ENCODE data around the gene PIGL.
A peak's percentile ranks its signal among the peaks of the same experiment; 100 is the strongest.
"Not testable (repeated sequence)": the region's sequence is repeated elsewhere in the genome, so short reads cannot be mapped to it uniquely, and the experiment has no call there.

PIGL gene

GRCh38 chr17:16202554-16203500 lies 14.2 kb upstream of the PIGL start:
- H3K27ac ChIP-seq (ENCODE audit: low read depth, low read length) = peak overlapping the region; percentile 38
- H3K4me3 ChIP-seq (ENCODE audit: low read length) = peak overlapping the region; percentile 15
- not testable (repeated sequence) for H3K27me3 ChIP-seq (ENCODE audit: control insufficient read depth, insufficient read depth, low read length); H3K36me3 ChIP-seq (ENCODE audit: control insufficient read depth, insufficient read depth, low read length); H3K9ac ChIP-seq (ENCODE audit: low read length); H3K4me1 ChIP-seq (ENCODE audit: control insufficient read depth, insufficient read depth, low read length)

DNA sequence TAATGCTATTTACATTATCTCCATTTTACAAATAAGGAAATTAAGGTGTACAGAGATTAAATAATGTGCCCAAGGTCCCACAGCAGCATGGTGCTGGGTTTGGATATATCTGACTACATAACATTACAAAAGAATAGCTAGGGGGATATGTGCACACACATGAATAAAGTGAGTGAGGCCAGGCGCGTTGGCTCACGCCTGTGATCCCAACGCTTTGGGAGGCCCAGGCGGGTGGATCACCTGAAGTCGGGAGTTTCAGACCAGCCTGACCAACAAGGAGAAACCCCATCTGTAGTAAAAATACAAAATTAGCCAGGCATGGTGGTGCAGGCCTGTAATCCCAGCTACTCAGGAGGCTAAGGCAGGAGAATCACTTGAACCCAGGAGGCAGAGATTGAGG lies 12.2 kb upstream of the PIGL start:
- not testable (repeated sequence) for H3K4me3 ChIP-seq (ENCODE audit: low read length); H3K9ac ChIP-seq (ENCODE audit: low read length); H3K27me3 ChIP-seq (ENCODE audit: control insufficient read depth, insufficient read depth, low read length); H3K36me3 ChIP-seq (ENCODE audit: control insufficient read depth, insufficient read depth, low read length); H3K27ac ChIP-seq (ENCODE audit: low read depth, low read length); H3K4me1 ChIP-seq (ENCODE audit: control insufficient read depth, insufficient read depth, low read length)

GRCh38 chr17:16211590-16211989 lies 5.4 kb upstream of the PIGL start:
- Histone ChIP-seq H3K9ac (ENCODE audit: low read length) (no peak overlapping the region), H3K4me1 (ENCODE audit: control insufficient read depth, insufficient read depth, low read length) (peaks cover 8% of the 10 kb centered on the region), H3K27ac (ENCODE audit: low read depth, low read length) (no peak overlapping the region), H3K4me3 (ENCODE audit: low read length) (no peak overlapping the region), H3K27me3 (ENCODE audit: control insufficient read depth, insufficient read depth, low read length) (no peaks in the 10 kb centered on the region), H3K36me3 (ENCODE audit: control insufficient read depth, insufficient read depth, low read length) (no peaks in the 10 kb centered on the region)

DNA sequence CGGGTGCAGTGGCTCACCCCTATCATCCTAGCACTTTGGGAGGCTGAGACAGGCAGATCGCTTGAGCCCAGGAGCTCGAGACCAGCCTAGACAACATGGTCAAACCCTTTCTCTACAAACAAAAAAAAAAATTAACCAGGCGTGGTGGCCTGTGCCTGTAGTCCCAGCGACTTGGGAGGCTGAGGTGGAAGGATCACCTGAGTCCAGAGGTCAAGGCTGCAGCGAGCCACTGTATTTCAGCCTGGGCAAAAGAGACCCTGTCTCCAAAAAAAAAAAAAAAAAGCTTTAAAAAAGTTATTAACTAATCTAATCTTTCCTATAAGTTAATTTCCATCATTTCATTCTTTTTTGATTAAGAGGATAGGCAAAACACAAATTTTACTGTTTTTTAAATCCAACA lies 4.2 kb upstream of the PIGL start:
- no peak overlapping the region for H3K4me3 ChIP-seq (ENCODE audit: low read length)
- no peaks in the 10 kb centered on the region for H3K36me3 ChIP-seq (ENCODE audit: control insufficient read depth, insufficient read depth, low read length)
- H3K27me3 ChIP-seq (ENCODE audit: control insufficient read depth, insufficient read depth, low read length) = no peaks in the 10 kb centered on the region
- H3K4me1 ChIP-seq (ENCODE audit: control insufficient read depth, insufficient read depth, low read length) = peaks cover 8% of the 10 kb centered on the region
- no peak overlapping the region for H3K27ac ChIP-seq (ENCODE audit: low read depth, low read length)
- H3K9ac ChIP-seq (ENCODE audit: low read length) = no peak overlapping the region

DNA sequence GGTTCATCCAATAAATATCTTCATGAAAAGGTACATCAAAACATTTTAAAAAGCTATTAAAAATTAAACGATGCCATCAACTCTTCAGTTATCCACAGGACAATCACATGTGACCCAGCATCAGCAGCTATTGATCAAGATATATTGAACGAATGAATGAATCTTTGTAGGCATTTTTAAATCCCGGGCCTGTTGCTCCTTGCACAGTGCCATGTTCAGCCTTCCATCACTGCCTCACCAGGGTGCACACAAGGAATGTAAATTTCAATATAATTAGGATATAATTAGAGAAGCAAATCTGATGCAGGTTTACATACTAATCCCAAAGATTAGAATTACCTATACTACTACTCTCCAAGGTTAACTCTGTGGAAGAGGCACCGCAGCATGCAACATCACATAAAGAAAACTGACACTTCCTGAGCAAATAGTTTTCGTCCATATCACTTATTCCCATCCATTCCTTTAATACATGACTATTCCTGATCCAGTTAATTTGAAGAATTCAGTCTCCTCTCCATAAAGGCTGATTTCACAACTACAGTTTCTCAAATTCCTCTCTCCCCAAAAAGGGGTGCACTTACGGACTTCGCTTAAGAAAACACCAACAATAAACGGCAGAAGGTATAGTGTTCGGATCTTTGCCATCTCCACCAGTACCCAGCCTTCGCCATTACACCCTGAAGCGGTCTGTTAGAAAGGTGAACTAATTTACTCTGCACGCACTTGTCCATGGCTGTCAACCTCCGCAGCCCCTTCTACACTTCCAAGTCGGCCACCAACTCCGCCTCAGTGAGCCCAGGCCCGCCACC lies 2.6 kb upstream of the PIGL start:
- H3K36me3 ChIP-seq (ENCODE audit: control insufficient read depth, insufficient read depth, low read length) = no peaks in the 10 kb centered on the region
- peaks cover 8% of the 10 kb centered on the region for H3K4me1 ChIP-seq (ENCODE audit: control insufficient read depth, insufficient read depth, low read length)
- peak overlapping the region; percentile 80 for H3K9ac ChIP-seq (ENCODE audit: low read length)
- no peaks in the 10 kb centered on the region for H3K27me3 ChIP-seq (ENCODE audit: control insufficient read depth, insufficient read depth, low read length)
- H3K27ac ChIP-seq (ENCODE audit: low read depth, low read length) = peak overlapping the region; percentile 97
- peak overlapping the region; percentile 84 for H3K4me3 ChIP-seq (ENCODE audit: low read length)

DNA sequence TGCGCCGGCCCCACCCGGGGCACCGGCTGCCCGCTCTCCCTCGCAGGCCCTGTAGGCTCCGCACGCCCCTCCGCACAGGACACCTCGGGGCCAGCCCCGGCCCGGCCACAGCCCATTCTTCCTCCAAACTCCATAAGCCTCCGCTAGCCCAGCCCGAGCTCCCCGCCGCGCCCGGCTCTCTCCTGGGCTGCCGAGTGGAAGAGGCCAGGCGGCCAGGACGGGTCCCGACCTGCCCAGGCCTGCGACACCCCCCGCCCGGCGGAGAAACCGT lies 2.1 kb upstream of the PIGL start:
- Histone ChIP-seq H3K27me3 (ENCODE audit: control insufficient read depth, insufficient read depth, low read length) (no peaks in the 10 kb centered on the region), H3K4me1 (ENCODE audit: control insufficient read depth, insufficient read depth, low read length) (peaks cover 8% of the 10 kb centered on the region), H3K4me3 (ENCODE audit: low read length) (peak overlapping the region; percentile 84), H3K9ac (ENCODE audit: low read length) (peak overlapping the region; percentile 80), H3K36me3 (ENCODE audit: control insufficient read depth, insufficient read depth, low read length) (no peaks in the 10 kb centered on the region), H3K27ac (ENCODE audit: low read depth, low read length) (peak overlapping the region; percentile 97)

- Histone ChIP-seq H3K27me3 (ENCODE audit: control insufficient read depth, insufficient read depth, low read length) (no peaks in the 10 kb centered on the region), H3K4me3 (ENCODE audit: low read length) (peak within 1 kb of the TSS; percentile 84), H3K9ac (ENCODE audit: low read length) (peak within 1 kb of the TSS; percentile 80), H3K27ac (ENCODE audit: low read depth, low read length) (peak within 1 kb of the TSS; percentile 97), H3K36me3 (ENCODE audit: control insufficient read depth, insufficient read depth, low read length) (no peaks in the 10 kb centered on the region), H3K4me1 (ENCODE audit: control insufficient read depth, insufficient read depth, low read length) (peaks cover 8% of the 10 kb centered on the region)
These were observed 1.6 kb upstream of the PIGL start, which contains the start of gene NCOR1 for GRCh38 chr17:16215273-16215964. NCOR1 (minus strand) TSS chr17:16215534; CDS start chr17:16194569, 20,965 bp downstream.

GRCh38 chr17:16215965-16216316 lies 1.1 kb upstream of the PIGL start:
- Histone ChIP-seq H3K27ac (ENCODE audit: low read depth, low read length) (peak overlapping the region; percentile 97), H3K4me3 (ENCODE audit: low read length) (peak overlapping the region; percentile 84), H3K4me1 (ENCODE audit: control insufficient read depth, insufficient read depth, low read length) (peaks cover 8% of the 10 kb centered on the region)

GRCh38 chr17:16216341-16217001 lies 539 bp upstream of the PIGL start:
- not testable (repeated sequence) for H3K27me3 ChIP-seq (ENCODE audit: control insufficient read depth, insufficient read depth, low read length); H3K4me1 ChIP-seq (ENCODE audit: control insufficient read depth, insufficient read depth, low read length); H3K9ac ChIP-seq (ENCODE audit: low read length); H3K36me3 ChIP-seq (ENCODE audit: control insufficient read depth, insufficient read depth, low read length)
- peak overlapping the region; percentile 97 for H3K27ac ChIP-seq (ENCODE audit: low read depth, low read length)
- peak overlapping the region; percentile 99 for H3K4me3 ChIP-seq (ENCODE audit: low read length)

More at GRCh38 chr17:16215965-16216316, 1.1 kb upstream of the PIGL start:
- peak overlapping the region; percentile 66 for H3K9ac ChIP-seq (ENCODE audit: low read length)
- no peaks in the 10 kb centered on the region for H3K36me3 ChIP-seq (ENCODE audit: control insufficient read depth, insufficient read depth, low read length)
- H3K27me3 ChIP-seq (ENCODE audit: control insufficient read depth, insufficient read depth, low read length) = no peaks in the 10 kb centered on the region

DNA sequence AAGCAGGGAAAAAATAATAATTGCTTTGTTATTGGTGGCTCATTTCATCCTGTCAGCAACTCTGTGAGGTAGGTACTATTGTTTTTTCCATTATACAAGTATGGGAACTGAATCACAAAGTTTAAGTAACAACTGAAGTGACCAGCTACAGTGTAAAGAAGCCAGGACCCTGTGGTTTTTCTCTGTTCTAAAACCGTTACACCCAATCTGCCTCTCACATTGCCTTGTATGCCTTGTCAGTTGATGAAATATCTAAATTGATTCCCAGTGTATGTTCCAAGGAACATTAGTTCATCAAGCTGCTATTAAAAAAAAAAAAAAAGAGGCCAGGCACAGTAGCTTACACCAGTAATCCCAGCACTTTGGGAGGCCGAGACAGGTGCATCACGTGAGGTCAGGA lies 5.4 kb downstream of the PIGL start:
- no peak overlapping the region for H3K4me3 ChIP-seq (ENCODE audit: low read length)

DNA sequence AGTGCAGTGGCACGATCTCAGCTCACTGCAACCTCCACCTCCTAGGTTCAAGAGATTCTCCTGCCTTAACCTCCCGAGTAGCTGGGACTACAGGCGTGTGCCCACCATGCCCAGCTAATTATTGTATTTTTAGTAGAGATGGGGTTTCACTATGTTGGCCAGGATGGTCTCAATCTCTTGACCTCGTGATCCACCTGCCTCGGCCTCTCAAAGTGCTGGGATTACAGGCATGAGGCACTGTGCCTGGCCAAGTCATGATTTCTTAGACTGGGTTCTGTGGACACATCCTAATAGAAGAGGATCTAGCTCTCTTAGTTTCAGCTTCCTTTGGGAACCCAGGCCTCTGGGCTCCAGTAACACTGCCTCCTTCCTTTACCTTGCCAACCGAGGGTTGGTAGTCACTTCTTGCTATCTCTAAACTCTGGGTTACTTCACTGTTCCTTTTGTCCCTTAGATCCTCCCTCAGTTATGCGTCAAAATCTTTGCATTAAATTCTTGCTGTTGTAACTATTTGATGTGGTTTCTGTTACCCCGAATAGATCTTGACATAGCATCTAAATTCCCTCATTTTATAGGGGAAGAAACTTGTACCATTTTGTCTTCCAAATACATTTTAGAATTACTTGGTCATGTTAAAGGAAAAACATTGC lies 13.0 kb downstream of the PIGL start:
- not testable (repeated sequence) for H3K9ac ChIP-seq (ENCODE audit: low read length); H3K36me3 ChIP-seq (ENCODE audit: control insufficient read depth, insufficient read depth, low read length); H3K4me3 ChIP-seq (ENCODE audit: low read length); H3K27ac ChIP-seq (ENCODE audit: low read depth, low read length); H3K4me1 ChIP-seq (ENCODE audit: control insufficient read depth, insufficient read depth, low read length); H3K27me3 ChIP-seq (ENCODE audit: control insufficient read depth, insufficient read depth, low read length)

More for the DNA sequence above, 5.4 kb downstream of the PIGL start:
- Histone ChIP-seq H3K36me3 (ENCODE audit: control insufficient read depth, insufficient read depth, low read length) (no peaks in the 10 kb centered on the region), H3K27ac (ENCODE audit: low read depth, low read length) (no peak overlapping the region), H3K27me3 (ENCODE audit: control insufficient read depth, insufficient read depth, low read length) (no peaks in the 10 kb centered on the region), H3K4me1 (ENCODE audit: control insufficient read depth, insufficient read depth, low read length) (no peaks in the 10 kb centered on the region), H3K9ac (ENCODE audit: low read length) (no peak overlapping the region)
